Measurements from ENCODE around the gene SAMD4A.
A peak's percentile ranks its signal among the peaks of the same experiment; 100 is the strongest.

SAMD4A gene

GRCh38 chr14:54654605-54655004 is 87.7 kb downstream of the SAMD4A start:
- no peak for DNase-seq (ENCODE audit: low read depth in 2 of 2)

GRCh38 chr14:54658836-54659235 is 91.9 kb downstream of the SAMD4A start:
- no peak for DNase-seq (ENCODE audit: low read depth in 2 of 2)

- no peak for DNase-seq (ENCODE audit: low read depth in 2 of 2)
These were observed 92.4 kb downstream of the SAMD4A start for GRCh38 chr14:54659365-54659764.

GRCh38 chr14:54660604-54661111 is 93.7 kb downstream of the SAMD4A start:
- no peak for DNase-seq (ENCODE audit: low read depth in 2 of 2)

GRCh38 chr14:54662491-54663133 is 95.7 kb downstream of the SAMD4A start:
- DNase-seq (ENCODE audit: low read depth in 2 of 2) = no peak

- no peak for DNase-seq (ENCODE audit: low read depth in 2 of 2)
These were observed 98.0 kb downstream of the SAMD4A start for GRCh38 chr14:54664961-54665360.

GRCh38 chr14:54665946-54666345 is 99.0 kb downstream of the SAMD4A start:
- DNase-seq (ENCODE audit: low read depth in 2 of 2) = no peak

GRCh38 chr14:54667026-54667744 is 100.3 kb downstream of the SAMD4A start:
- DNase-seq (ENCODE audit: low read depth in 2 of 2) = no peak

GRCh38 chr14:54667764-54668163 is 100.8 kb downstream of the SAMD4A start:
- DNase-seq (ENCODE audit: low read depth in 2 of 2) = no peak

GRCh38 chr14:54669721-54670561 is 103.0 kb downstream of the SAMD4A start:
- DNase-seq (ENCODE audit: low read depth in 2 of 2) = peak; percentile 57 to 62

GRCh38 chr14:54671537-54671936 is 104.6 kb downstream of the SAMD4A start:
- no peak for DNase-seq (ENCODE audit: low read depth in 2 of 2)

- DNase-seq (ENCODE audit: low read depth in 2 of 2) = no peak
These were observed 105.3 kb downstream of the SAMD4A start for GRCh38 chr14:54672181-54672580.

- DNase-seq (ENCODE audit: low read depth in 2 of 2) = no peak
These were observed 105.8 kb downstream of the SAMD4A start for GRCh38 chr14:54672688-54673087.

GRCh38 chr14:54673193-54674045 is 106.5 kb downstream of the SAMD4A start:
- DNase-seq (ENCODE audit: low read depth in 2 of 2) = no peak

GRCh38 chr14:54674046-54674741 is 107.3 kb downstream of the SAMD4A start:
- DNase-seq (ENCODE audit: low read depth in 2 of 2) = no peak

- DNase-seq (ENCODE audit: low read depth in 2 of 2) = no peak
These were observed 108.6 kb downstream of the SAMD4A start for GRCh38 chr14:54675236-54676128.

GRCh38 chr14:54676812-54677708 is 110.1 kb downstream of the SAMD4A start:
- DNase-seq (ENCODE audit: low read depth in 2 of 2) = peak; percentile 87 to 91

GRCh38 chr14:54680651-54681050 is 113.7 kb downstream of the SAMD4A start:
- DNase-seq (ENCODE audit: low read depth in 2 of 2) = no peak

GRCh38 chr14:54681811-54682261 is 114.9 kb downstream of the SAMD4A start:
- peak in 1 of 2 experiments; percentile 43 for DNase-seq (ENCODE audit: low read depth in 2 of 2)

All from fibroblast of skin of left biceps (primary cell).